ENCODE results near the gene CYB5R4.

CYB5R4 gene

GRCh38 chr6:83960664-83961063 is 101.2 kb downstream of the CYB5R4 start:
- H3K79me2 ChIP-seq (ENCODE audit: control insufficient read depth, insufficient read depth, low read length, poor library complexity) = no peaks in the 10 kb centered on the region
- H2BK12ac ChIP-seq (ENCODE audit: low read length) = no peak overlapping the region
- no peaks in the 10 kb centered on the region for H3K79me1 ChIP-seq (ENCODE audit: low read length)
- no peak overlapping the region for H3K23ac ChIP-seq (ENCODE audit: low read length)
- H4K91ac ChIP-seq (ENCODE audit: low read depth, low read length) = no peak overlapping the region
- peaks cover 4% of the 10 kb centered on the region for H3K9me3 ChIP-seq (ENCODE audit: insufficient read depth, low read depth, low read length)
- peak in 1 of 2 donors; percentile 4 for DNase-seq
- no peak overlapping the region for H3K4me3 ChIP-seq (ENCODE audit: low read depth, low read length)
- H3K27ac ChIP-seq (ENCODE audit: low read depth, low read length) = no peak overlapping the region
- H3K4me2 ChIP-seq (ENCODE audit: low read length) = no peak overlapping the region
- H2BK120ac ChIP-seq (ENCODE audit: insufficient read depth, low read length, poor library complexity) = no peak overlapping the region
- H3K4me1 ChIP-seq (ENCODE audit: control insufficient read depth in 1 of 2, insufficient read depth in 2 of 2, low read length in 2 of 2) = peaks cover 3 to 6% of the 10 kb centered on the region in 2 experiments
- H3K18ac ChIP-seq (ENCODE audit: low read length) = no peak overlapping the region
- no peaks in the 10 kb centered on the region for H3K27me3 ChIP-seq (ENCODE audit: insufficient read depth, low read length)
- no peak overlapping the region for H2BK5ac ChIP-seq (ENCODE audit: low read depth, low read length, poor library complexity)
- no peak overlapping the region for H4K8ac ChIP-seq (ENCODE audit: low read depth, low read length)
- H2AFZ ChIP-seq (ENCODE audit: insufficient read depth, low read length, poor library complexity) = no peak overlapping the region
- no peak overlapping the region for H2AK5ac ChIP-seq (ENCODE audit: low read length)
- H3K36me3 ChIP-seq (ENCODE audit: control insufficient read depth in 1 of 2, insufficient read depth in 2 of 2, low read length in 2 of 2) = peaks cover 0 to 2% of the 10 kb centered on the region in 2 experiments
- H3K14ac ChIP-seq (ENCODE audit: low read length) = no peak overlapping the region
- no peak overlapping the region for H3K9ac ChIP-seq (ENCODE audit: low read length)
- no peak overlapping the region for H4K12ac ChIP-seq (ENCODE audit: low read depth, low read length)
- WGBS (ENCODE audit: extremely low coverage, insufficient coverage, insufficient read length) = no CpG with 5 or more reads among the region's 1 CpG
- no peak overlapping the region for H3K4ac ChIP-seq (ENCODE audit: low read depth, low read length)

- H3K18ac ChIP-seq (ENCODE audit: low read length) = no peak overlapping the region
- no peak overlapping the region for H3K23ac ChIP-seq (ENCODE audit: low read length)
- no peak for DNase-seq
Observed at GRCh38 chr6:83962582-83962981, 103.1 kb downstream of the CYB5R4 start.

GRCh38 chr6:83966539-83966938 is 107.0 kb downstream of the CYB5R4 start:
- Histone ChIP-seq H4K8ac (ENCODE audit: low read depth, low read length) (no peak overlapping the region), H2AFZ (ENCODE audit: insufficient read depth, low read length, poor library complexity) (no peak overlapping the region), H3K23ac (ENCODE audit: low read length) (no peak overlapping the region), H3K27me3 (ENCODE audit: insufficient read depth, low read length) (no peaks in the 10 kb centered on the region), H3K14ac (ENCODE audit: low read length) (no peak overlapping the region), H4K12ac (ENCODE audit: low read depth, low read length) (no peak overlapping the region), H3K79me1 (ENCODE audit: low read length) (no peaks in the 10 kb centered on the region), H2BK120ac (ENCODE audit: insufficient read depth, low read length, poor library complexity) (no peak overlapping the region), H2AK5ac (ENCODE audit: low read length) (no peak overlapping the region), H3K9me3 (ENCODE audit: insufficient read depth, low read depth, low read length) (peaks cover 4% of the 10 kb centered on the region), H3K4me1 (ENCODE audit: control insufficient read depth in 1 of 2, insufficient read depth in 2 of 2, low read length in 2 of 2) (no peaks in the 10 kb centered on the region), H3K36me3 (ENCODE audit: control insufficient read depth in 1 of 2, insufficient read depth in 2 of 2, low read length in 2 of 2) (peaks cover 0 to 2% of the 10 kb centered on the region in 2 experiments), H3K9ac (ENCODE audit: low read length) (no peak overlapping the region), H3K4me3 (ENCODE audit: low read depth, low read length) (no peak overlapping the region), H3K4ac (ENCODE audit: low read depth, low read length) (no peak overlapping the region), H3K27ac (ENCODE audit: low read depth, low read length) (no peak overlapping the region), H2BK12ac (ENCODE audit: low read length) (no peak overlapping the region), H3K4me2 (ENCODE audit: low read length) (no peak overlapping the region), H2BK5ac (ENCODE audit: low read depth, low read length, poor library complexity) (no peak overlapping the region), H3K79me2 (ENCODE audit: control insufficient read depth, insufficient read depth, low read length, poor library complexity) (no peaks in the 10 kb centered on the region), H4K91ac (ENCODE audit: low read depth, low read length) (no peak overlapping the region), H3K18ac (ENCODE audit: low read length) (no peak overlapping the region)
- no peak for DNase-seq
- WGBS (ENCODE audit: extremely low coverage, insufficient coverage, insufficient read length) = no CpG with 5 or more reads among the region's 4 CpGs

More at GRCh38 chr6:83962582-83962981, 103.1 kb downstream of the CYB5R4 start:
- no peak overlapping the region for H3K4me3 ChIP-seq (ENCODE audit: low read depth, low read length)
- no peak overlapping the region for H3K27ac ChIP-seq (ENCODE audit: low read depth, low read length)
- no peak overlapping the region for H3K4me2 ChIP-seq (ENCODE audit: low read length)
- no peak overlapping the region for H2AFZ ChIP-seq (ENCODE audit: insufficient read depth, low read length, poor library complexity)
- H3K4ac ChIP-seq (ENCODE audit: low read depth, low read length) = no peak overlapping the region
- peaks cover 3 to 4% of the 10 kb centered on the region in 2 experiments for H3K4me1 ChIP-seq (ENCODE audit: control insufficient read depth in 1 of 2, insufficient read depth in 2 of 2, low read length in 2 of 2)
- H4K91ac ChIP-seq (ENCODE audit: low read depth, low read length) = no peak overlapping the region
- H3K79me2 ChIP-seq (ENCODE audit: control insufficient read depth, insufficient read depth, low read length, poor library complexity) = no peaks in the 10 kb centered on the region
- H3K9me3 ChIP-seq (ENCODE audit: insufficient read depth, low read depth, low read length) = peaks cover 4% of the 10 kb centered on the region
- H3K9ac ChIP-seq (ENCODE audit: low read length) = no peak overlapping the region
- no peak overlapping the region for H2AK5ac ChIP-seq (ENCODE audit: low read length)
- no peak overlapping the region for H4K12ac ChIP-seq (ENCODE audit: low read depth, low read length)
- H4K8ac ChIP-seq (ENCODE audit: low read depth, low read length) = no peak overlapping the region
- no peak overlapping the region for H2BK12ac ChIP-seq (ENCODE audit: low read length)
- H2BK5ac ChIP-seq (ENCODE audit: low read depth, low read length, poor library complexity) = no peak overlapping the region
- H2BK120ac ChIP-seq (ENCODE audit: insufficient read depth, low read length, poor library complexity) = no peak overlapping the region
- no peaks in the 10 kb centered on the region for H3K79me1 ChIP-seq (ENCODE audit: low read length)
- peaks cover 0 to 2% of the 10 kb centered on the region in 2 experiments for H3K36me3 ChIP-seq (ENCODE audit: control insufficient read depth in 1 of 2, insufficient read depth in 2 of 2, low read length in 2 of 2)
- no peak overlapping the region for H3K14ac ChIP-seq (ENCODE audit: low read length)
- no peaks in the 10 kb centered on the region for H3K27me3 ChIP-seq (ENCODE audit: insufficient read depth, low read length)

GRCh38 chr6:83970582-83970981 is 111.1 kb downstream of the CYB5R4 start:
- no peak overlapping the region for H3K23ac ChIP-seq (ENCODE audit: low read length)
- H2BK120ac ChIP-seq (ENCODE audit: insufficient read depth, low read length, poor library complexity) = no peak overlapping the region
- no peaks in the 10 kb centered on the region for H3K36me3 ChIP-seq (ENCODE audit: control insufficient read depth in 1 of 2, insufficient read depth in 2 of 2, low read length in 2 of 2)
- H3K4me1 ChIP-seq (ENCODE audit: control insufficient read depth in 1 of 2, insufficient read depth in 2 of 2, low read length in 2 of 2) = no peaks in the 10 kb centered on the region
- H2AFZ ChIP-seq (ENCODE audit: insufficient read depth, low read length, poor library complexity) = no peak overlapping the region
- no peak overlapping the region for H2BK12ac ChIP-seq (ENCODE audit: low read length)
- no peaks in the 10 kb centered on the region for H3K79me1 ChIP-seq (ENCODE audit: low read length)
- no peak overlapping the region for H3K18ac ChIP-seq (ENCODE audit: low read length)
- H3K4me2 ChIP-seq (ENCODE audit: low read length) = no peak overlapping the region
- H4K12ac ChIP-seq (ENCODE audit: low read depth, low read length) = no peak overlapping the region
- no peak overlapping the region for H3K4ac ChIP-seq (ENCODE audit: low read depth, low read length)
- H4K8ac ChIP-seq (ENCODE audit: low read depth, low read length) = no peak overlapping the region
- H3K9me3 ChIP-seq (ENCODE audit: insufficient read depth, low read depth, low read length) = no peaks in the 10 kb centered on the region
- no peak overlapping the region for H2AK5ac ChIP-seq (ENCODE audit: low read length)
- no peak overlapping the region for H3K14ac ChIP-seq (ENCODE audit: low read length)
- no peak overlapping the region for H4K91ac ChIP-seq (ENCODE audit: low read depth, low read length)
- H2BK5ac ChIP-seq (ENCODE audit: low read depth, low read length, poor library complexity) = no peak overlapping the region
- no peak overlapping the region for H3K4me3 ChIP-seq (ENCODE audit: low read depth, low read length)
- H3K27me3 ChIP-seq (ENCODE audit: insufficient read depth, low read length) = no peaks in the 10 kb centered on the region
- H3K9ac ChIP-seq (ENCODE audit: low read length) = no peak overlapping the region
- DNase-seq = no peak
- H3K27ac ChIP-seq (ENCODE audit: low read depth, low read length) = no peak overlapping the region
- no peaks in the 10 kb centered on the region for H3K79me2 ChIP-seq (ENCODE audit: control insufficient read depth, insufficient read depth, low read length, poor library complexity)
